Panc1 (cell line): ENCODE results near the gene HS6ST3. TPM values are rescaled to one million over a fixed set of nuclear protein-coding genes. Genes with fewer than 3 reads are reported as not detected.

Experiments used
- ATAC-seq: fragments of 200-7000 bp; cut with Tn5 transposase; 2 replicates; pipeline ENCODE4 v1.9.1; 2020; ENCODE audit warnings: mild to moderate bottlenecking, moderate library complexity
- BruUV-seq: library from RNA; stranded (reverse); fragments of 400-500 nt; replicated peaks from 2 replicates; lab custom pipeline; 2021; lab: Mats Ljungman, UMichigan
- CTCF ChIA-PET: fragments of 300-600 bp; sonication (Branson Sonifier 250); formaldehyde crosslinking; loops from one replicate; lab custom pipeline; 2022; ENCODE audit warnings: antibody characterized with exemption; lab: Charles Lee
- POLR2A ChIA-PET: fragments of 300-600 bp; sonication (Branson Sonifier 250); formaldehyde crosslinking; loops from one replicate; lab custom pipeline; 2022; ENCODE audit warnings: antibody characterized with exemption; lab: Charles Lee
- DNase-seq: peaks from one replicate; pipeline ENCODE4 v3.0.0-alpha.2; 2010; ENCODE audit warnings: low read depth, low spot score
- H3K27ac ChIP-seq: 2 replicates; pipeline ENCODE4 v1.5.1; 2011; ENCODE audit warnings: mild to moderate bottlenecking, low read length, inconsistent platforms
- H3K27me3 ChIP-seq: fragments of 200-500 bp; sonication (Bioruptor generic); 2 replicates; pipeline ENCODE4 v1.6.0; 2014; ENCODE audit warnings: low read length, inconsistent platforms; ENCODE audit not compliant: control insufficient read depth, insufficient read depth
- H3K36me3 ChIP-seq: fragments of 200-500 bp; sonication (Bioruptor generic); 2 replicates; pipeline ENCODE4 v1.5.1; 2014; ENCODE audit warnings: inconsistent platforms, mild to moderate bottlenecking, low read length, moderate library complexity; ENCODE audit not compliant: control insufficient read depth, insufficient read depth
- H3K4me1 ChIP-seq: 2 replicates; pipeline ENCODE4 v1.5.1; 2011; ENCODE audit warnings: inconsistent platforms, mild to moderate bottlenecking, low read length, moderate library complexity; ENCODE audit not compliant: control insufficient read depth, insufficient read depth
- H3K4me3 ChIP-seq, 2 experiments: 2 replicates each; pipeline ENCODE4 v1.5.1; 2011 to 2012; ENCODE audit warnings: low read depth in 2 of 2, low read length in 2 of 2, mild to moderate bottlenecking in 2 of 2, inconsistent platforms in 1 of 2, moderate library complexity in 1 of 2
- H3K9me3 ChIP-seq: fragments of 200-500 bp; sonication (Bioruptor generic); 2 replicates; pipeline ENCODE4 v1.5.1; 2014; ENCODE audit warnings: low read depth, mild to moderate bottlenecking, inconsistent platforms, low read length, moderate library complexity; ENCODE audit not compliant: control insufficient read depth, insufficient read depth
- POLR2AphosphoS5 ChIP-seq: IDR thresholded peaks from 2 replicates; pipeline ENCODE4 v1.6.1; 2012; ENCODE audit warnings: mild to moderate bottlenecking, low read depth, low read length, moderate library complexity
- SIN3A ChIP-seq: IDR thresholded peaks from 2 replicates; pipeline ENCODE4 v1.6.1; 2012; ENCODE audit warnings: low read depth, mild to moderate bottlenecking, low read length, moderate library complexity, borderline replicate concordance; ENCODE audit not compliant: insufficient read depth
- TCF7L2 ChIP-seq: IDR thresholded peaks from 2 replicates; pipeline ENCODE4 v1.6.1; 2011; ENCODE audit warnings: mild to moderate bottlenecking, low read depth, low read length, inconsistent platforms
- in situ Hi-C: cut with HindIII; loops from 2 replicates; pipeline ENCODE4 v1.10.0; 2016; ENCODE audit warnings: low sequenced_read_pairs, low pct_unique_long_range_greater_than_20kb
- intact Hi-C: fragments of 100-400 bp; cut with micrococcal nuclease; formaldehyde crosslinking; loops from one replicate; pipeline ENCODE4 v1.10.0; 2022; ENCODE audit not compliant: unreplicated experiment
- total RNA-seq: library from RNA; stranded (reverse); gene quantifications from one replicate; pipeline ENCODE4 v1.2.1, GENCODE V29; 2021; ENCODE audit not compliant: unreplicated experiment
- TF ChIP-seq, protein P1 (sequence below), 2 experiments: IDR thresholded peaks; 2 replicates each; pipeline ENCODE4 v1.6.1; 2011 to 2012; ENCODE audit warnings: low read depth in 2 of 2, control low read depth in 1 of 2, low read length in 1 of 2, mild to moderate bottlenecking in 1 of 2, moderate library complexity in 1 of 2; ENCODE audit not compliant: insufficient read depth in 1 of 2
- TF ChIP-seq, protein P2 (sequence below): fragments of 450-650 bp; IDR thresholded peaks from 2 replicates; pipeline ENCODE4 v1.5.1; 2017; ENCODE audit warnings: mild to moderate bottlenecking

Gene HS6ST3
- total RNA-seq, 1 experiment from 2014 or later = 0.13 TPM

DNA sequence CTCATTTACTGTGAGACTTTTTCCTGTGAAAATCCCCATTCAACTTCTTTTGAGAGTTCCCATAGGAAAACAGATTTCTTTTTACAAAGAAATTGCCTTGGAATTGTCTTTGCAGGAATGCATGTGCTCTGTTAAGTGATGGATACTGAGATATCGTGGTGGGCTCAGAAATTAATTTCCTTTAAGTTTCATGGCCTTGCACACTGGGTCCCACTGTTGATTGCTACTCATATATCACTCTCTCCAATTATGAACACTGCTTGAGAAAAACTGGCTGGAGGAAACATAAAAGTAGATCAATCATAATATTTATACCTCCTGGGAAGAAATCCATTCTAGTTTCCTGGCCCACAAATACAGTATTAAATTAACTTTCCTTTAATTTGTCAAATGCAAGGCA lies 773.1 kb downstream of the HS6ST3 start:
- intact Hi-C loops = no loop called here
- H3K9me3 ChIP-seq = no peaks in the 10 kb centered on the region
- no TSS peak for BruUV-seq
- H3K36me3 ChIP-seq = no peaks in the 10 kb centered on the region
- no peaks in the 10 kb centered on the region for H3K4me1 ChIP-seq
- CTCF ChIA-PET = no interaction called here
- POLR2A ChIA-PET = no interaction called here
- no peak for DNase-seq
- TF ChIP-seq, protein P1, sequence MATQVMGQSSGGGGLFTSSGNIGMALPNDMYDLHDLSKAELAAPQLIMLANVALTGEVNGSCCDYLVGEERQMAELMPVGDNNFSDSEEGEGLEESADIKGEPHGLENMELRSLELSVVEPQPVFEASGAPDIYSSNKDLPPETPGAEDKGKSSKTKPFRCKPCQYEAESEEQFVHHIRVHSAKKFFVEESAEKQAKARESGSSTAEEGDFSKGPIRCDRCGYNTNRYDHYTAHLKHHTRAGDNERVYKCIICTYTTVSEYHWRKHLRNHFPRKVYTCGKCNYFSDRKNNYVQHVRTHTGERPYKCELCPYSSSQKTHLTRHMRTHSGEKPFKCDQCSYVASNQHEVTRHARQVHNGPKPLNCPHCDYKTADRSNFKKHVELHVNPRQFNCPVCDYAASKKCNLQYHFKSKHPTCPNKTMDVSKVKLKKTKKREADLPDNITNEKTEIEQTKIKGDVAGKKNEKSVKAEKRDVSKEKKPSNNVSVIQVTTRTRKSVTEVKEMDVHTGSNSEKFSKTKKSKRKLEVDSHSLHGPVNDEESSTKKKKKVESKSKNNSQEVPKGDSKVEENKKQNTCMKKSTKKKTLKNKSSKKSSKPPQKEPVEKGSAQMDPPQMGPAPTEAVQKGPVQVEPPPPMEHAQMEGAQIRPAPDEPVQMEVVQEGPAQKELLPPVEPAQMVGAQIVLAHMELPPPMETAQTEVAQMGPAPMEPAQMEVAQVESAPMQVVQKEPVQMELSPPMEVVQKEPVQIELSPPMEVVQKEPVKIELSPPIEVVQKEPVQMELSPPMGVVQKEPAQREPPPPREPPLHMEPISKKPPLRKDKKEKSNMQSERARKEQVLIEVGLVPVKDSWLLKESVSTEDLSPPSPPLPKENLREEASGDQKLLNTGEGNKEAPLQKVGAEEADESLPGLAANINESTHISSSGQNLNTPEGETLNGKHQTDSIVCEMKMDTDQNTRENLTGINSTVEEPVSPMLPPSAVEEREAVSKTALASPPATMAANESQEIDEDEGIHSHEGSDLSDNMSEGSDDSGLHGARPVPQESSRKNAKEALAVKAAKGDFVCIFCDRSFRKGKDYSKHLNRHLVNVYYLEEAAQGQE (IDR thresholded peaks at IDR 0.05; ENCODE audit: insufficient read depth in 1 of 2, low read depth in 2 of 2, low read length in 1 of 2) = no peak
- H3K27me3 ChIP-seq = no peaks in the 10 kb centered on the region
- H3K4me3 ChIP-seq = no peak overlapping the region
- in situ Hi-C loops = no loop called here
- no peak for ATAC-seq
- H3K27ac ChIP-seq = no peak overlapping the region

DNA sequence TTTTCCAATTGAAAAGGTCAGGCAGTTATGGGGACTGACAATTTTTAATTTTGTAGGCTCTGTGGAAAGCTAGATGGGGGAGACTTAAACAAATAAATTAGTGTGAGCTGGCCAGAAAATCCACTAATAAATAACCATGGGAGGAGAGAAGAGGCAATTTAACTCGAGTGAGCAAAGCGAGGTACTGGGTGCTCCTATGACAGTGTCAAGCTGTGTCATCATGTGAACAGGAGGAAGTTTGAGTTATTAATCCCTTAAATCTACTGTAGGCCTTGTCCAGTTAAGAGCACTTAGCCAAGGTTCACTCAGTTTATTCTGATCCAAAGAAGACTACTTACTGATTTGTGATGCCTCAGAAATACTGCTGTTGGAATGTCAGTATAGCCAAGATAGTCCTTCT lies 781.6 kb downstream of the HS6ST3 start:
- H3K9me3 ChIP-seq = no peaks in the 10 kb centered on the region
- in situ Hi-C loops = no loop called here
- ChIA-PET POLR2A (no interaction called here), CTCF (no interaction called here)
- H3K4me3 ChIP-seq = no peak overlapping the region
- DNase-seq (no peak), ATAC-seq (no peak)
- no TSS peak for BruUV-seq
- H3K27me3 ChIP-seq = no peaks in the 10 kb centered on the region
- H3K4me1 ChIP-seq = no peaks in the 10 kb centered on the region
- no peak for TF ChIP-seq TCF7L2
- TF ChIP-seq, protein P2, sequence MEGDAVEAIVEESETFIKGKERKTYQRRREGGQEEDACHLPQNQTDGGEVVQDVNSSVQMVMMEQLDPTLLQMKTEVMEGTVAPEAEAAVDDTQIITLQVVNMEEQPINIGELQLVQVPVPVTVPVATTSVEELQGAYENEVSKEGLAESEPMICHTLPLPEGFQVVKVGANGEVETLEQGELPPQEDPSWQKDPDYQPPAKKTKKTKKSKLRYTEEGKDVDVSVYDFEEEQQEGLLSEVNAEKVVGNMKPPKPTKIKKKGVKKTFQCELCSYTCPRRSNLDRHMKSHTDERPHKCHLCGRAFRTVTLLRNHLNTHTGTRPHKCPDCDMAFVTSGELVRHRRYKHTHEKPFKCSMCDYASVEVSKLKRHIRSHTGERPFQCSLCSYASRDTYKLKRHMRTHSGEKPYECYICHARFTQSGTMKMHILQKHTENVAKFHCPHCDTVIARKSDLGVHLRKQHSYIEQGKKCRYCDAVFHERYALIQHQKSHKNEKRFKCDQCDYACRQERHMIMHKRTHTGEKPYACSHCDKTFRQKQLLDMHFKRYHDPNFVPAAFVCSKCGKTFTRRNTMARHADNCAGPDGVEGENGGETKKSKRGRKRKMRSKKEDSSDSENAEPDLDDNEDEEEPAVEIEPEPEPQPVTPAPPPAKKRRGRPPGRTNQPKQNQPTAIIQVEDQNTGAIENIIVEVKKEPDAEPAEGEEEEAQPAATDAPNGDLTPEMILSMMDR = no peak
- TF ChIP-seq SIN3A = no peak
- no peak for TF ChIP-seq POLR2AphosphoS5
- TF ChIP-seq, protein P1 (IDR thresholded peaks at IDR 0.05; ENCODE audit: insufficient read depth in 1 of 2, low read depth in 2 of 2, low read length in 1 of 2) = no peak
- intact Hi-C loops = no loop called here
- no peaks in the 10 kb centered on the region for H3K36me3 ChIP-seq
- no peak overlapping the region for H3K27ac ChIP-seq
